Smooth muscle cell (in vitro differentiated cells): Measurements from ENCODE around the gene RAB31. TPM values are rescaled to one million over a fixed set of nuclear protein-coding genes. Genes with fewer than 3 reads are reported as not detected.
"Not testable (repeated sequence)": the region's sequence is repeated elsewhere in the genome, so short reads cannot be mapped to it uniquely, and the experiment has no call there.

ENCODE experiments used
- DNase-seq: peaks from one replicate; lab custom pipeline; 2025; ENCODE audit not compliant: unreplicated experiment; lab: John Stamatoyannopoulos, UW
- H2AFZ ChIP-seq: fragments of 200-600 bp; sonication (generic); 2 replicates; pipeline ENCODE4 v1.6.0; 2016; ENCODE audit warnings: antibody characterized with exemption, low read depth, mild to moderate bottlenecking
- H3F3A ChIP-seq: fragments of 200-600 bp; sonication (generic); 2 replicates; pipeline ENCODE4 v1.6.0; 2017; ENCODE audit warnings: antibody characterized with exemption, low read depth
- H3K27ac ChIP-seq: fragments of 200-600 bp; sonication (generic); 2 replicates; pipeline ENCODE4 v1.5.1; 2016; ENCODE audit warnings: low read depth, mild to moderate bottlenecking
- H3K27me3 ChIP-seq: fragments of 200-600 bp; sonication (generic); 2 replicates; pipeline ENCODE4 v1.6.1; 2016; ENCODE audit warnings: low read depth, mild to moderate bottlenecking
- H3K36me3 ChIP-seq: fragments of 200-600 bp; sonication (generic); 2 replicates; pipeline ENCODE4 v1.5.1; 2016; ENCODE audit warnings: low read depth
- H3K4me1 ChIP-seq: fragments of 200-600 bp; sonication (generic); 2 replicates; pipeline ENCODE4 v1.5.1; 2016; ENCODE audit warnings: low read depth
- H3K4me2 ChIP-seq: fragments of 200-600 bp; sonication (generic); 2 replicates; pipeline ENCODE4 v1.6.0; 2016; ENCODE audit warnings: mild to moderate bottlenecking
- H3K4me3 ChIP-seq: fragments of 200-600 bp; sonication (generic); 2 replicates; pipeline ENCODE4 v1.5.1; 2016; ENCODE audit warnings: mild to moderate bottlenecking
- H3K79me2 ChIP-seq: fragments of 200-600 bp; sonication (generic); 2 replicates; pipeline ENCODE4 v1.6.0; 2016; ENCODE audit warnings: low read depth, mild to moderate bottlenecking
- H3K9ac ChIP-seq: fragments of 200-600 bp; sonication (generic); 2 replicates; pipeline ENCODE4 v1.6.0; 2016; ENCODE audit warnings: low read depth
- H3K9me3 ChIP-seq: fragments of 200-600 bp; sonication (generic); replicated peaks from 2 replicates; pipeline ENCODE4 v1.5.1; 2016; ENCODE audit warnings: low read depth
- H4K20me1 ChIP-seq: fragments of 200-600 bp; sonication (generic); 2 replicates; pipeline ENCODE4 v1.6.0; 2016; ENCODE audit warnings: low read depth
- WGBS: methylation state at CpG from one replicate; pipeline ENCODE4 v1.1.7; 2016; ENCODE audit warnings: low lambda C conversion rate; 5-methylcytosine and 5-hydroxymethylcytosine counted together
- polyA plus RNA-seq: library from polyadenylated mRNA; unstranded; fragments of >200 nt; fragmentation: Nextera tagmentation; extraction: Ambion mirVana; gene quantifications from 2 replicates; pipeline ENCODE4 v1.2.1, GENCODE V29; 2016
- total RNA-seq: library from RNA; depleted of rRNA; stranded (reverse); fragments of >200 nt; gene quantifications from 2 replicates; pipeline ENCODE4 v1.2.3, GENCODE V29; 2014
- TF ChIP-seq, protein P1 (sequence below): fragments of 200-600 bp; sonication (generic); IDR thresholded peaks from 2 replicates; pipeline ENCODE4 v1.5.1; 2017; ENCODE audit warnings: borderline replicate concordance, mild to moderate bottlenecking, antibody characterized with exemption; ENCODE audit not compliant: insufficient read depth, poor library complexity, severe bottlenecking

Gene RAB31
- total and polyA plus RNA-seq, 2 experiments from 2014 or later, result 116 to 414 TPM

DNA sequence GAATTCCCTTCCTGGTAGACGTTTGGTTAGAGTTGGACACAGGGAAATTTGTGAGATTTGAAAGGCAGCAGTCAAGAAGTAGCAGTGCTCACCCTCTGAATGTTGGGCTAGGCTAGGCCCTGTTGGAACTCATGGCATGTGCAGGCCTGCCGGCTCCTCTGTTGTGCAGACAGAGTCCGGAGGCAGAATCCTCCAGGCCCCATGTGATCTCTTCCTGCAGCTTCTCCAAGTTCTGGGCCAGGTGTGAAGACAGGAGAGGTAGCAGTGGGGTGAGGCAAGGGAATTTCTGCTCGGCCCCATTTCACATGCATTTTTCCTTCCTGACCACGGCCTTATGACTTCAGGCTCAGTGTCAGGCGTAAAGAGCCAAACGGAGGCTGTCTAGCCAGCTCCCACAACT lies 36.9 kb upstream of the RAB31 start:
- no peak overlapping the region for H3K9ac ChIP-seq

DNA sequence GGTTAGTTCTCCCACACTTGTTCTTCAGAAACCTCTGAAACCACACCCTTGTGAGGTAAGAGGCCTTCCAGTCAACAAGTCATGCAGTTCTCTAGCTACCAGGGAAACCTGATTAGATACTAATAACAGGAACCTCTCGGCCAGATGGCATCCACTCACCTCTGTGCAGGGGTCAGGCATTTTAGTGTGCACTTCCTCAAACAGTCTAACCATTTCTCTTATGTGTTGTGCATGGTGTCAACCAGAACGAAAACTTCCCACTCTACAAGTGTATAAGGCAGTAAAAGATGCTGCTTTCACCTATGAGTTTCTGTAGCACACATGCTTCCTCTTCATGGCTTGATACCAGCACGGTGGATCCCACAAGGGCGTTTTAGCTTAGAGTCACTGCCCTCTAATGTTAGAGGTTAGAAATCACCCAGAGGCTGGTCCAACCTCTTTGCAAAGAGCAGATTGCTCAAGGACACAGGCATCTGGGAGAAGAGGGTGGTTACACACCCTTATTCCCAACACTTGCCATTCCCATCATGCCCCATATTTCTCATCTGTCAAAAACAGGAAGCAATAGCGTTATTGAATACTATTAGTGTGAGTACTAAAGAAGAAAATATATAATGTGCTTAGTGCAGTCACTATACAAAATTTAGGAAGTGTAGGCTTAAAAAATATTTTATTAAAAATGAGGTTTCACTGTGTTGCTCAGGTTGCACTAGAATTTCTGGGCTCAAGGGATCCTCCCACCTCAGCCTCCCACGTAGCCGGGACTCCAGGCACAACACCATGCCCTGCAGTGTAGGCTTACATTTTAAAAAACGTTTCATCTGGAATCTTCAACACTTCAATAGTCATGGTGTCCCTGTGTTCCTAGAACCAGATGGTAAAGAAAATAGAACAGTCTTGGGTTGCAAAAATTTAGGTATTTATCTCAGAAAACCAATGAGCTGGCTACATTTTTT lies 34.5 kb upstream of the RAB31 start:
- no peaks in the 10 kb centered on the region for H3K9me3 ChIP-seq
- H3K79me2 ChIP-seq, result no peaks in the 10 kb centered on the region
- H4K20me1 ChIP-seq, result no peaks in the 10 kb centered on the region
- no peak overlapping the region for H3K4me2 ChIP-seq
- TF ChIP-seq, protein P1, sequence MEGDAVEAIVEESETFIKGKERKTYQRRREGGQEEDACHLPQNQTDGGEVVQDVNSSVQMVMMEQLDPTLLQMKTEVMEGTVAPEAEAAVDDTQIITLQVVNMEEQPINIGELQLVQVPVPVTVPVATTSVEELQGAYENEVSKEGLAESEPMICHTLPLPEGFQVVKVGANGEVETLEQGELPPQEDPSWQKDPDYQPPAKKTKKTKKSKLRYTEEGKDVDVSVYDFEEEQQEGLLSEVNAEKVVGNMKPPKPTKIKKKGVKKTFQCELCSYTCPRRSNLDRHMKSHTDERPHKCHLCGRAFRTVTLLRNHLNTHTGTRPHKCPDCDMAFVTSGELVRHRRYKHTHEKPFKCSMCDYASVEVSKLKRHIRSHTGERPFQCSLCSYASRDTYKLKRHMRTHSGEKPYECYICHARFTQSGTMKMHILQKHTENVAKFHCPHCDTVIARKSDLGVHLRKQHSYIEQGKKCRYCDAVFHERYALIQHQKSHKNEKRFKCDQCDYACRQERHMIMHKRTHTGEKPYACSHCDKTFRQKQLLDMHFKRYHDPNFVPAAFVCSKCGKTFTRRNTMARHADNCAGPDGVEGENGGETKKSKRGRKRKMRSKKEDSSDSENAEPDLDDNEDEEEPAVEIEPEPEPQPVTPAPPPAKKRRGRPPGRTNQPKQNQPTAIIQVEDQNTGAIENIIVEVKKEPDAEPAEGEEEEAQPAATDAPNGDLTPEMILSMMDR, result peak; percentile 11
- H3K4me1 ChIP-seq, result no peaks in the 10 kb centered on the region
- H3F3A ChIP-seq, result no peaks in the 10 kb centered on the region
- H3K9ac ChIP-seq, result no peak overlapping the region
- no peaks in the 10 kb centered on the region for H3K36me3 ChIP-seq
- H3K4me3 ChIP-seq, result no peak overlapping the region
- 57% methylated on average over 8 of the region's 8 CpGs for WGBS
- peak overlapping the region; percentile 73 for H3K27ac ChIP-seq
- H2AFZ ChIP-seq, result no peak overlapping the region
- no peaks in the 10 kb centered on the region for H3K27me3 ChIP-seq
- no peak for DNase-seq

More for the DNA sequence above, 36.9 kb upstream of the RAB31 start:
- H3K9me3 ChIP-seq, result no peaks in the 10 kb centered on the region
- no peak overlapping the region for H2AFZ ChIP-seq
- H3K27me3 ChIP-seq, result no peaks in the 10 kb centered on the region
- no peaks in the 10 kb centered on the region for H3F3A ChIP-seq
- no peak overlapping the region for H3K4me3 ChIP-seq
- TF ChIP-seq, protein P1, result no peak
- WGBS, result 73% methylated on average over 7 of the region's 7 CpGs
- no peaks in the 10 kb centered on the region for H3K79me2 ChIP-seq
- H4K20me1 ChIP-seq, result no peaks in the 10 kb centered on the region
- no peak overlapping the region for H3K4me2 ChIP-seq
- H3K36me3 ChIP-seq, result no peaks in the 10 kb centered on the region
- H3K4me1 ChIP-seq, result no peaks in the 10 kb centered on the region
- DNase-seq, result no peak
- no peak overlapping the region for H3K27ac ChIP-seq

DNA sequence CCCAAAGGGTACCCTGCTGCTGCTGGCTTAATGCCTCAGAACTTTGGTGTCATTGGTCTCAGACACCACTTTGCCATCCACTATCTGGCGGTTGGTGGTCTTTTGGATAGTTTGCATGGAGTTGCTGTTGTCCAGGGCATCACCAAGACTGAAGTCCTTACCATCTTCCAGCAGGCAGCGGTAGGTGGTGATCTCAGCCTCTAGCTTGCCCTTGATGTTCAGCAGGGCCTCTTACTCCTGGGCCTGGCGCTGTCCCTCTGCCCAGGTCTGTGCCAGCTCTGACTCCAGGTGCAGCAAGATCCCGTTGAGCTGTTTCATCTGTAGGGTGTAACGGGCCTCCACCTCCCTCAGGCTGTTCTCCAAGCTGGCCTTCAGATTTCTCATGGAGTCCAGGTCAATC lies 29.9 kb upstream of the RAB31 start:
- 90% methylated on average over 5 of the region's 5 CpGs for WGBS
- H3K36me3 ChIP-seq, H3K9me3 ChIP-seq, H3K4me3 ChIP-seq, H3F3A ChIP-seq, DNase-seq, H3K27me3 ChIP-seq, H3K9ac ChIP-seq, H3K4me2 ChIP-seq, H4K20me1 ChIP-seq, H2AFZ ChIP-seq, H3K4me1 ChIP-seq, H3K27ac ChIP-seq, H3K79me2 ChIP-seq: not testable (repeated sequence)

DNA sequence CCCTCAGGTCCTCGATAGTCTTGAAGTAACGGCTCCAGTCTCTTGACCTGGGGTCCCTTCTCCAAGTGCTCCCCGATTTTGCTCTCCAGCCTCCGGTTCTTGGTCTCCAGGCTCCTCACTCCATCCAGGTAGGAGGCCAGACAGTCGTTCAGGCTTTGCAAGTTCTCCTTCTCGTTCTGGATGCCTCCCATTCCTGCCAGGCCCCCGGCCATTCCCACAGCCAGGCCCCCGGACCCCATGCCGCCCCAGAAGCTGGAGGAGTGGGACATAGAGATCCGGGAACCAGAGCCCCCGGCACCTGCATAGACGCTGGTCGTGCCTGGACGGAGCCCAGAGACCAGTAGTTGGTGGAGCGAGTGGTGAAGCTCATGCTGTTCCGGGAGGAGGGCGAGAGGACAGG lies 29.0 kb upstream of the RAB31 start:
- H3K79me2 ChIP-seq, result no peaks in the 10 kb centered on the region
- no peaks in the 10 kb centered on the region for H3K36me3 ChIP-seq
- no peaks in the 10 kb centered on the region for H4K20me1 ChIP-seq
- TF ChIP-seq, protein P1, result no peak
- H3K4me2 ChIP-seq, result no peak overlapping the region
- H3K4me3 ChIP-seq, result no peak overlapping the region
- no peaks in the 10 kb centered on the region for H3K4me1 ChIP-seq
- no peak overlapping the region for H2AFZ ChIP-seq
- H3F3A ChIP-seq, result peaks cover 5% of the 10 kb centered on the region
- 97% methylated on average over 17 of the region's 17 CpGs for WGBS
- no peak for DNase-seq
- no peak overlapping the region for H3K9ac ChIP-seq
- no peak overlapping the region for H3K27ac ChIP-seq
- H3K9me3 ChIP-seq, result no peaks in the 10 kb centered on the region
- H3K27me3 ChIP-seq, result no peaks in the 10 kb centered on the region
